HepG2 (cell line): ENCODE measurements around the gene IER5L. TPM values are rescaled to one million over a fixed set of nuclear protein-coding genes. Genes with fewer than 3 reads are reported as not detected.
"Not testable (repeated sequence)": the region's sequence is repeated elsewhere in the genome, so short reads cannot be mapped to it uniquely, and the experiment has no call there.

Experiments used
- ATAC-seq: fragments of 200-7000 bp; cut with Tn5 transposase; 3 replicates; pipeline ENCODE4 v1.9.1; 2020; ENCODE audit warnings: mild to moderate bottlenecking, moderate library complexity
- BruUV-seq: library from RNA; stranded (reverse); fragments of 400-500 nt; replicated peaks from 2 replicates; lab custom pipeline; 2021; lab: Mats Ljungman, UMichigan
- CTCF ChIA-PET: fragments of 300-600 bp; formaldehyde crosslinking; extraction: SDS; loops from one replicate; lab custom pipeline; 2021; ENCODE audit warnings: low total read pairs, inconsistent platforms, low intra/inter-chr PET ratio; lab: Yijun Ruan, JAX
- POLR2A ChIA-PET: fragments of 350-600 bp; sonication (Branson Sonifier 250); formaldehyde crosslinking; loops from one replicate; lab custom pipeline; 2020; ENCODE audit warnings: antibody characterized with exemption, inconsistent platforms; lab: Yijun Ruan, JAX
- DNase-seq: peaks from one replicate; pipeline ENCODE4 v3.0.0-alpha.2; 2015; ENCODE audit warnings: low spot score
- FAIRE-seq: peaks from 3 replicates; lab custom pipeline; 2011; peaks lifted over from hg19 to GRCh38; lab: Jason Lieb, UNC
- H2AFZ ChIP-seq: one replicate; pipeline ENCODE4 v1.6.1; 2011; ENCODE audit warnings: low read length, inconsistent platforms
- H3K27ac ChIP-seq: fragments of 300-600 bp; 3 replicates; pipeline ENCODE4 v1.8.0; 2011; ENCODE audit warnings: mixed run types, mild to moderate bottlenecking, mixed read lengths, low read length, inconsistent platforms; ENCODE audit not compliant: insufficient read depth; ENCODE audit errors: extremely low read length
- H3K27me3 ChIP-seq, 2 experiments: fragments of 200-600 bp in 1 of 2; 2 replicates in 1 of 2; 3 replicates in 1 of 2; pipeline versions ENCODE4 v1.6.0 to v1.8.0; 2011; ENCODE audit warnings: low read length in 2 of 2, mild to moderate bottlenecking in 2 of 2, moderate library complexity in 2 of 2, inconsistent platforms in 1 of 2; ENCODE audit not compliant: insufficient read depth in 2 of 2, control insufficient read depth in 1 of 2
- H3K36me3 ChIP-seq, 2 experiments: fragments of 200-600 bp in 1 of 2; replicated peaks in 1 of 2; 2 replicates in 1 of 2; 3 replicates in 1 of 2; pipeline versions ENCODE4 v1.5.1 to v1.8.0; 2011; ENCODE audit warnings: low read length in 2 of 2, inconsistent platforms in 1 of 2; ENCODE audit not compliant: insufficient read depth in 2 of 2, control insufficient read depth in 1 of 2
- H3K4me1 ChIP-seq: 2 replicates; pipeline ENCODE4 v1.5.1; 2012; ENCODE audit warnings: low read length, inconsistent platforms; ENCODE audit not compliant: insufficient read depth
- H3K4me2 ChIP-seq: 2 replicates; pipeline ENCODE4 v1.6.0; 2011; ENCODE audit warnings: low read depth, low read length, inconsistent platforms
- H3K4me3 ChIP-seq, 3 experiments: fragments of 200-600 bp in 1 of 3; sonication (generic), shearing (Covaris generic) in 1 of 3; replicated peaks in 1 of 3; 2 replicates each; pipeline ENCODE4 v1.5.1; 2011 to 2016; ENCODE audit warnings: low read length in 3 of 3, inconsistent platforms in 2 of 3, low read depth in 2 of 3, mild to moderate bottlenecking in 2 of 3, control low read depth in 1 of 3, mixed read lengths in 1 of 3; ENCODE audit not compliant: insufficient read depth in 1 of 3
- H3K79me2 ChIP-seq: one replicate; pipeline ENCODE4 v1.6.1; 2011; ENCODE audit warnings: low read length, inconsistent platforms; ENCODE audit not compliant: insufficient read depth
- H3K9ac ChIP-seq: 2 replicates; pipeline ENCODE4 v1.6.0; 2011; ENCODE audit warnings: mild to moderate bottlenecking, low read depth, low read length, inconsistent platforms; ENCODE audit not compliant: insufficient read depth
- H3K9me3 ChIP-seq: 2 replicates; pipeline ENCODE4 v1.5.1; 2012; ENCODE audit warnings: mild to moderate bottlenecking, low read length
- H4K20me1 ChIP-seq: 2 replicates; pipeline ENCODE4 v1.6.0; 2011; ENCODE audit warnings: inconsistent platforms, mild to moderate bottlenecking, low read length, moderate library complexity; ENCODE audit not compliant: insufficient read depth
- AKAP8 ChIP-seq: sonication (generic); formaldehyde crosslinking; IDR thresholded peaks from 2 replicates; pipeline ENCODE4 v1.5.1; 2020; ENCODE audit warnings: mild to moderate bottlenecking, missing genetic modification reagents
- GZF1 ChIP-seq: sonication (generic); formaldehyde crosslinking; IDR thresholded peaks from 2 replicates; pipeline ENCODE4 v1.5.1; 2020; ENCODE audit warnings: mild to moderate bottlenecking, missing genetic modification reagents
- HNF1B ChIP-seq: sonication (generic); formaldehyde crosslinking; IDR thresholded peaks from 2 replicates; pipeline ENCODE4 v1.5.1; 2020; ENCODE audit warnings: mild to moderate bottlenecking, moderate library complexity, missing genetic modification reagents
- SRF ChIP-seq: IDR thresholded peaks from 2 replicates; pipeline ENCODE4 v1.6.1; 2011; ENCODE audit warnings: mild to moderate bottlenecking, low read depth, low read length, moderate library complexity
- ZNF205 ChIP-seq: IDR thresholded peaks from 2 replicates; pipeline ENCODE4 v1.6.1; 2018; ENCODE audit warnings: missing biosample characterization, missing genetic modification reagents
- ZNF549 ChIP-seq: sonication (generic); formaldehyde crosslinking; IDR thresholded peaks from 2 replicates; pipeline ENCODE4 v1.5.0; 2020; ENCODE audit warnings: missing genetic modification reagents
- ZNF660 ChIP-seq: sonication (generic); formaldehyde crosslinking; IDR thresholded peaks from 2 replicates; pipeline ENCODE4 v1.5.1; 2020; ENCODE audit warnings: mild to moderate bottlenecking, low read depth, missing genetic modification reagents, borderline replicate concordance
- WGBS: methylation state at CpG from one replicate; pipeline ENCODE4 v1.1.6; 2017; ENCODE audit warnings: low lambda C conversion rate; 5-methylcytosine and 5-hydroxymethylcytosine counted together
- in situ Hi-C: cut with HindIII; loops from 2 replicates; pipeline ENCODE4 v1.10.0; 2017; ENCODE audit warnings: low pct_unique_long_range_greater_than_20kb; ENCODE audit not compliant: extremely low pct_ligation_motif_present
- intact Hi-C: fragments of 100-400 bp; cut with micrococcal nuclease; formaldehyde crosslinking; loops from one replicate; pipeline ENCODE4 v1.10.0; 2022; ENCODE audit not compliant: unreplicated experiment
- polyA plus RNA-seq, 8 experiments: library from polyadenylated mRNA; depleted of rRNA in 3 of 8; stranded (reverse) in 7 of 8; unstranded in 1 of 8; fragments of >200 nt; fragmentation: Illumina TruSeq in 4 of 8; extraction: Trizol in 4 of 8; gene quantifications; 2 replicates each; pipeline versions ENCODE4 v1.2.1 to v1.2.3, GENCODE V29; 2011 to 2016; ENCODE audit warnings: low read depth in 4 of 8, missing spikeins in 1 of 8, mixed read lengths in 1 of 8; ENCODE audit not compliant: insufficient read depth in 1 of 8
- total RNA-seq, 5 experiments: library from RNA; depleted of rRNA; stranded (reverse); fragments of >200 nt; fragmentation: Illumina TruSeq; extraction: Trizol; gene quantifications; 2 replicates each; pipeline ENCODE4 v1.2.3, GENCODE V29; 2016; ENCODE audit warnings: low read depth in 1 of 5
- TF ChIP-seq, protein P1 (sequence below): IDR thresholded peaks from 2 replicates; pipeline ENCODE4 v1.4.0; 2020; ENCODE audit warnings: mild to moderate bottlenecking, missing genetic modification reagents

The IER5L gene
- total and polyA plus RNA-seq, 2 of the 13 experiments (the other 11 are each of a cell fraction or from before 2014, with no cell fraction given): 1.8 to 3.3 TPM

GRCh38 chr9:129193655-129194054, 15.6 kb upstream of the IER5L start (continued):
- TF ChIP-seq, protein P1, sequence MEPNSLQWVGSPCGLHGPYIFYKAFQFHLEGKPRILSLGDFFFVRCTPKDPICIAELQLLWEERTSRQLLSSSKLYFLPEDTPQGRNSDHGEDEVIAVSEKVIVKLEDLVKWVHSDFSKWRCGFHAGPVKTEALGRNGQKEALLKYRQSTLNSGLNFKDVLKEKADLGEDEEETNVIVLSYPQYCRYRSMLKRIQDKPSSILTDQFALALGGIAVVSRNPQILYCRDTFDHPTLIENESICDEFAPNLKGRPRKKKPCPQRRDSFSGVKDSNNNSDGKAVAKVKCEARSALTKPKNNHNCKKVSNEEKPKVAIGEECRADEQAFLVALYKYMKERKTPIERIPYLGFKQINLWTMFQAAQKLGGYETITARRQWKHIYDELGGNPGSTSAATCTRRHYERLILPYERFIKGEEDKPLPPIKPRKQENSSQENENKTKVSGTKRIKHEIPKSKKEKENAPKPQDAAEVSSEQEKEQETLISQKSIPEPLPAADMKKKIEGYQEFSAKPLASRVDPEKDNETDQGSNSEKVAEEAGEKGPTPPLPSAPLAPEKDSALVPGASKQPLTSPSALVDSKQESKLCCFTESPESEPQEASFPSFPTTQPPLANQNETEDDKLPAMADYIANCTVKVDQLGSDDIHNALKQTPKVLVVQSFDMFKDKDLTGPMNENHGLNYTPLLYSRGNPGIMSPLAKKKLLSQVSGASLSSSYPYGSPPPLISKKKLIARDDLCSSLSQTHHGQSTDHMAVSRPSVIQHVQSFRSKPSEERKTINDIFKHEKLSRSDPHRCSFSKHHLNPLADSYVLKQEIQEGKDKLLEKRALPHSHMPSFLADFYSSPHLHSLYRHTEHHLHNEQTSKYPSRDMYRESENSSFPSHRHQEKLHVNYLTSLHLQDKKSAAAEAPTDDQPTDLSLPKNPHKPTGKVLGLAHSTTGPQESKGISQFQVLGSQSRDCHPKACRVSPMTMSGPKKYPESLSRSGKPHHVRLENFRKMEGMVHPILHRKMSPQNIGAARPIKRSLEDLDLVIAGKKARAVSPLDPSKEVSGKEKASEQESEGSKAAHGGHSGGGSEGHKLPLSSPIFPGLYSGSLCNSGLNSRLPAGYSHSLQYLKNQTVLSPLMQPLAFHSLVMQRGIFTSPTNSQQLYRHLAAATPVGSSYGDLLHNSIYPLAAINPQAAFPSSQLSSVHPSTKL (CRISPR knock-in tag): no peak
- TF ChIP-seq ZNF660 (CRISPR knock-in tag): no peak
- TF ChIP-seq ZNF205 (CRISPR knock-in tag): no peak

DNA sequence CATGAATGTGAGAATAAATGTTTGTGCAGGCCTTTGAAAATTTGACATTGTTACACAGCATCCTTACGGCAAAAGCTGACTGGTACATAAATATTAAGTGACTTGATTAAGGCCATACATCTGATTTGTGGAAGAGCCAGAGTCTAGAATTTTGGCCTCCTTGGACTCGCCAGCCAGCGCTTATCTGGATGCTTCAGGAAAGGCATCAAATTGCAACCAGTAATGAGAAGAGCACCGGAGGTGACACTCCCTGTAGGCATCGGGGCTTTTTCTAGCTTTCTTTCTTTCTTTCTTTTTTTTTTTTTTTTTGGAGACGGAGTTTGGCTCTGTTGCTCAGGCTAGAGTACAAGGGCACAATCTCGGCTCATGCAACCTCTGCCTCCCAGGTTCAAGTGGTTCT, 13.2 kb upstream of the IER5L start:
- 71% methylated on average over 7 of the region's 7 CpGs for WGBS

DNA sequence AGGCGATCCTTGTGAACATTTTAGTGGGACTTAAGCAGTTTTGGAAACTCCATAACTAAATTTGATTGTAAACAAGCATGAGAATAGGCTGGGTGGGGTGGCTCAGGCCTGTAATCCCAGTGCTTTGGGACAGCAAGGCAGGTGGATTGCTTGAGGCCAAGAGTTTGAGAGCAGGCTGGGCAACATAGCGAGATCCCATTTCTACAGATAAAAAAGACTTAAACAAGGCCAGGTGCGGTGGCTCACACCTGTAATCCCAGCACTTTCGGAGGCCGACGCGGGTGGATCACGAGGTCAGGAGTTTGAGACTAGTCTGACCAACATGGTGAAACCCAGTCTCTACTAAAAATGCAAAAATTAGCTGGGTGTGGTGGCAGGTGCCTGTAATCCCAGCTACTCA, 11.9 kb upstream of the IER5L start:
- BruUV-seq, H3K27ac ChIP-seq, in situ Hi-C loops, H3K9me3 ChIP-seq, H3K9ac ChIP-seq, H4K20me1 ChIP-seq, ATAC-seq, H3K4me3 ChIP-seq, H3K79me2 ChIP-seq, H3K4me2 ChIP-seq, CTCF ChIA-PET, H2AFZ ChIP-seq, FAIRE-seq, intact Hi-C loops, H3K36me3 ChIP-seq, DNase-seq: not testable (repeated sequence)
- 76% methylated on average over 8 of the region's 8 CpGs for WGBS
- peaks cover 0 to 11% of the 10 kb centered on the region in 2 experiments; a peak in 2 of 5 replicates for H3K27me3 ChIP-seq
- POLR2A ChIA-PET: interaction anchor here (1.4 kb wide), 1 partner anchor 12 kb away, joined by 5 read pairs; the partner anchor contains the start of gene IER5L
- H3K4me1 ChIP-seq: peaks cover 14% of the 10 kb centered on the region

More for the DNA sequence above, 13.2 kb upstream of the IER5L start:
- TF ChIP-seq HNF1B (CRISPR knock-in tag) (no peak), GZF1 (CRISPR knock-in tag) (no peak), ZNF549 (CRISPR knock-in tag) (no peak), SRF (no peak), AKAP8 (CRISPR knock-in tag) (no peak)
- no peaks in the 10 kb centered on the region for H3K36me3 ChIP-seq
- H3K79me2 ChIP-seq: no peaks in the 10 kb centered on the region
- H2AFZ ChIP-seq: no peak overlapping the region
- H3K4me1 ChIP-seq: peaks cover 26% of the 10 kb centered on the region
- CTCF ChIA-PET: no interaction called here
- in situ Hi-C loops: no loop called here
- no peak for ATAC-seq
- no peak for FAIRE-seq
- peaks cover 2 to 11% of the 10 kb centered on the region in 2 experiments; a peak in 2 of 5 replicates for H3K27me3 ChIP-seq
- no peak overlapping the region for H3K27ac ChIP-seq
- BruUV-seq: no TSS peak
- no peak overlapping the region for H3K9ac ChIP-seq
- H4K20me1 ChIP-seq: no peaks in the 10 kb centered on the region
- H3K4me2 ChIP-seq: no peak overlapping the region
- intact Hi-C loops: no loop called here
- no peak overlapping the region for H3K4me3 ChIP-seq
- POLR2A ChIA-PET: interaction anchor here (0.9 kb wide), 1 partner anchor 13 kb away, joined by 6 read pairs; the partner anchor contains the start of gene IER5L
- H3K9me3 ChIP-seq: no peaks in the 10 kb centered on the region
- no peak for DNase-seq
